Measurements from ENCODE around the gene MAL.

GRCh38 chr2:94994914-94995552, 30.5 kb upstream of the MAL start:
- TF ChIP-seq CTCF (conservative IDR thresholded peaks at IDR 0.05) (no peak), ZFX (IDR thresholded peaks at IDR 0.05) (no peak)

All from C4-2B (cell line).